Measurements from ENCODE around the gene SLC34A1.

- TF ChIP-seq CTCF (IDR thresholded peaks at IDR 0.05; ENCODE audit: insufficient read depth, low read depth, low read length) (no peak), EZH2 (IDR thresholded peaks at IDR 0.05; ENCODE audit: insufficient read depth, low read length) (no peak)
Observed at GRCh38 chr5:177393206-177393765, 9.1 kb downstream of the SLC34A1 start.

Data from astrocyte (in vitro differentiated cells and primary cell).